HG02610 (cell line): ENCODE measurements around the gene CLIC5.

Source experiments
- ATAC-seq: cut with Tn5 transposase; IDR thresholded peaks from one replicate; pipeline ENCODE4 v1.9.1; 2021; ENCODE audit warnings: mild to moderate bottlenecking, moderate library complexity; ENCODE audit not compliant: unreplicated experiment

CLIC5 gene

DNA sequence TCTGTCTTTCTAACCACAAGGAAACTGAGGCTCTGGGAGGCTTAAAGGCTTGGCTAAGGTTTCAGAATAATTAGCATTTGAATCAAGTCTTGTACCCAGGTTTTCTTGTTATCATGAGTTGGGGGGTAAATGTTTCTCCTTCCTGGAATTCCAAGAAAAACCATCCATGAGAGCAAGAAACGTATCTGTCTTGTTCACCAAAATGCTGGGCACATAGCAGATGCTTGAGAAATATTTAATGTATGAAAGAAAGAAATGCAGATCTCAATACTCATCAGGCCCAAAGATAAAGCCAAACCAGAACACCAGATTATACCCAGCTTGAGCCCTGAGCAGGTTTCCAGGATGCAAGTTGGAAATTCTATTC is 164.6 kb downstream of the CLIC5 start:
- ATAC-seq = no peak

DNA sequence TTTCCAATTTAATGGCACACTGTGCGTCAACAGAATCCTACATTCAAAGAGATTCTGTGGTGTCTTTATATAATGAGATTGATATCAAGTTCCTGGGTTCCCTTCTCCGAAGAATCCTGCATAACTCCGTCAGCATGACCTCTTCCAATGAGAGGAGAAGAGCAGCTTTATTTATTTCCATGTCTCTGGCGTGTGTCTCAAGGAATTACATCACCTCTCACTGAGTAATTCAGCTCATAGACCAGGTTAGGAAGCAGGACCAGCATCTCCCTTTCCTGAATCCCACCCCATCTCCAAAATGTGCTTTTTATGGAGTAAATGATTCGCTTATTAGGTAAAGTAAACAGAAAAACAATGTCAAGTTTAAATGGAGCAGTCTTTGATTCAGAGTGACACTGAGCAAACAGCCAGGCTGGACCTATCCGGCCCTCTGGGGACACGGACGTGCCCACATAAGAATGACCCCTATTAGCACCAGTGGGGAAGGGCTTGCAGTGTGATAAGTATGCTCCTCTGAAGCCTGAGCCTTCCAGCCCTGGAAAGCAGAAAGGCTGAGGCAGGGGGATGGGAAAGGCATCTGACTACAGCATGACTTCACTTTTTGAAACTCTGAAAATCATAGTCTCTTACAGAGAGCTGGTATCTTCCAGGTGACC is 165.2 kb downstream of the CLIC5 start:
- ATAC-seq = no peak

DNA sequence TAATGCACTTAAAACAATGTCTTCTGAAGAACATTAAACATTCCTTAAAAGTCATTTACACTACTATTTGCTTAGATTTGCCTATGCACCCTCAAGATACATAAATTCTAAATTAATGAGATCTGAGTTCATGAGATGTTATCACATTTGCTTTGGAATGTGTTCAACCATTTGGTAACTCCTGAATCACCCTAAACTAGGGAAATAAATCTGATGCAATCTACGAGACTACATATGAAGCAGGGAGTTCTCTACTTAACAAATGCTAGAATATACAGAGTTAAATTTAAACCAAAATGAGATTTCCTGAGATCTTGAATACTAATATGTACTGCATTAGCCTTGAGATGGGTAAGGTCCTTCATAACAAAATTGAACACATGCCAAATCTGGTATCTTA is 170.1 kb downstream of the CLIC5 start:
- ATAC-seq = no peak

DNA sequence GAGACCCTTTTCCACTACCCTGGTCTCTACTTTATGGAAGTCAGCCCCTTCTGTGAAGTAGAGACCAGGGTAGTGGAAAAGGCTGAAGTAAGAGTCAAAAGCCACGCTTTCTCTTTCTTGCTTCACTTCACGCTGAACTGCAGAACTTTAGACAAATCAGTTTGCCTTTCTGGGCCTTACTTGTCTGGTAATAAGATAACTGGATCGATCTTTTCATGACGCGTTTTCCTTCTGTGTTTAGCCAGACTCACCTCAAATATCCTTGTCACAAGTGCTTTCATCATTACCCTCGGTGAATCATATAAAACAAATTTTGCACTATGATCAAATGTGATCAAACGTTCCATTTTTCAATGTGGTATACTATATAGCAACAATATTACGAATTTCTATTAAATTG is 170.7 kb downstream of the CLIC5 start:
- ATAC-seq = no peak

DNA sequence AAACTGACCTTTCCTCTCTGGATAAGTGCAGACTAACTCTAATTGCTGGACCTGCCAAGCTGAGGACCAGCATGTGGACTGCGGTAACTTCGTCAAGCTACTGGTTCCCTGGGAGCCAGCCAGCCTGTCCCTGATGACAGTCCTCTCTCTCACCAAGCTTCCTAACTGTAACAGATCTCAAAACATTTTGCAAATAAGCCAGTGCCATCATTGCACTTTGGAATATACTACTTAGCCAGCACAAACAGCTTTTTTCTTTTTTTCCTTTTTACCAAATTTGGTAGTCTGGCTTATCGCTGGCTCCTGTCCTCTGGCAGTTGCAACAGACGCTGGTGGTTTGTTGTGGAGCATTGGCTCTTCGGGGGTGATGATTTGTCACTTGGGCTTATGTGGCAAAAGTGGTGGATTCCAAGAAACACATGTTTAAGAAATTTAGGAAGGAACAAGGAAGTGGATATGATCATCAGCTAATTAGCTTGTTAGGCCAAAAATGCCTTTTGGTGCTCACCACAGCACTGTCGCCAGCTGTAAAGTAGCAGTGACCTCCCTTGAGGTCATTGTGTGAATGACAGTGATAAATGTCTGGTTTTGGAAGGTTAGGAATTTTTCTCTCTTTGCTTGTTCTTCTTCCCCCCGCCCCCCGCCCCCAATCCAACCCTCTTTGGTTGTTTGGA is 171.7 kb downstream of the CLIC5 start:
- ATAC-seq = no peak

DNA sequence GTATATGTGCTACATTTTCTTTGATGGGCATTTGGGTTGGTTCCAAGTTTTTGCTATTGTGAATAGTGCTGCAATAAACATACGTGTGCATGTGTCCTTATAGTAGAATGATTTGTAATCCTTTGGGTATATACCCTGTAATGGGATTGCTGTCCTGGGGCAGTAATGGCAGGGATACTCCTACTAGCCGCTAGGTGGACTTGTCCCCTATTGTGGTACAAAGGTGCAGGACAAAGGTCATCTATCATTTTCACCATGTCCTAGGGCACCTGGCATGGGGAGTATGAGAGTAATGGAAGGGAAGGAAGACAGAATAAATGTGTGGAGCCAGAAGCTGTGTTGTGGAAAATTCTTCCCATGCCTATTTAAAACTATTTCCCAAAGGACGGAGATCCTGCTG is 174.6 kb downstream of the CLIC5 start:
- ATAC-seq = no peak

DNA sequence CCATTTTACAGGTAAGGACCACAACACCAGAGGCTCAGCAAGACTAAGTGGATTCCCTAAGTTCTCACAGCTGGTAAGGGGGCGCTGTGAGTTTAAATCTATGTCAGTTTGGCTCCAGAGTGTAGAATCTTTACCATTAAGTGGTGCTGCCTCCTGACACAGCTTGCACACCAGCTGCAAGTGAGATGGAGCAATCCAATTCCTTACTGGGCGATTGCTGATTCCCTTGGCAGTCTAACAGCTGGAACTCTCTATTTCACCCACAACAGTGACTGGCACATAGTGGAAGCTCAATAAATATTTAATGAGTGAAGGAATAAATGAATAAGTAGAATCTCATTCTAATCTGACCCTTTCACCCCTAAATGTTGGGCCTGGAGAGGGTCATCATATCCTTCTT is 176.7 kb downstream of the CLIC5 start:
- no peak for ATAC-seq

DNA sequence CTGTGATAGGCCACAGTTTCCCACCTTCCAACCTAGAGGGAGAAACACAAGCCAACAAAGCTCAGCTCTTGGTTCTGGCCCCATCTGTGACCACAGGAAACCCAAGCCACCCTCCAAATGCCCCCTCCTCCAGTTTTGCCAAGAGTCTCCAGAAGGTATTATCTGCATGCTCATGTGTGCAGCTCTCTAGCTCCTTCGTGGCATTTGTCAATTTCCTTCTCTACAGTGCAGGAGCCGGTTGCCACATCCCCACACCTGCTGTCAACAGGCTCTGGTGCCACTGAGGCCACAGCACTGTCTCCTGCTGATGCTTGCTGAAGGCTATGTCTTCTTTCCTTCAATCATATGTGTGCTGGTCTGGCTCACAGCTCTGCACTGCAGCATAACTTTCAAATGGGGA is 177.2 kb downstream of the CLIC5 start:
- no peak for ATAC-seq

DNA sequence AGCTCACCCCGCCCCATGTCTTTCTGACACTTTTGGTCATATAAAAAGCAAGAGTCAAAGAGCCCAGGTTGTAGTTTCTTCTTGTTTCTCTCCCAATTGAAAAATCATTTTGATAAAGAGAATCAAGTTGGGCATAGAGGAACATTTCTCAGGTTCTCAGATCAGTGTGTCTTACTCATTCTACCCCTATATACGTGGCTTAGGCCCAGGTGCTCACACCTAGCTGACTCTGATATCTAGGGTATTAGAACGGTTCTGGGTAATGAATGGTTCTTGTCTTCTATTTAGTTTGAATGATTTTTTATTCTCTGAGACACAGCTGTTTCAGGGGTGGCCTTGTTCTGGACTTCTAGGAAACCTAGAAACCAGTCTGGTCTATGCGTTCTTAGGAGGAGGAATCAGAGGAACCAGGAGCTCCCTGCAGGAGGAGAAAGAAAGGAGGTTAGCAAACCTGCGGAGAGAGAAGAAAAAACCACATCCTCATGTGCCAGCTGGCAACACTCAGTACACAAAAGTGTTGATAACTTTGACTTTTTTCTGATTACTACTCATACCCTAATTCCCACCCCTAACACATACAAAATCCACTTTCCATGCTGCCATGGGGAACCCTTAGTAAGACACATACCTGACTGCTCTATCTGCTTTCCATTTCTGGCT is 178.0 kb downstream of the CLIC5 start:
- ATAC-seq = no peak

DNA sequence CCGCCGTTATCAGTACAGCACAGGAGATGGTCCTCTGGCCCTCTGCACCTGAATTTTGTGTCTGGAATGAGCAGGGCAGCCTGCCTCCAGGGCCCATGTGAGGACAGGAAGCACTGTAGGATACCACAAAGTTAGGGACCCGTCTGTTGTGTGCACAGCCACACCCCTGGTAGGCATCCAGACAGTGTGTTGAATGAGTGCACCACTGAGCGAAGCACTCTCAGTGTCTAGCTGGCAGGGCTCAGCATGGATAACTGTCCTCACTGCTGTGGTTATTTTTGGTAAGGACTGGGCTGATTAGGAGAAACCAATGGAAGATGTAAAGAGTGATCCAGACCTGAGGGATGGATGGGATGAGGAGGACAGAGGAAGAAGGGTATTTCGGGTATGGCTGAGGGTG is 178.7 kb downstream of the CLIC5 start:
- ATAC-seq = no peak

DNA sequence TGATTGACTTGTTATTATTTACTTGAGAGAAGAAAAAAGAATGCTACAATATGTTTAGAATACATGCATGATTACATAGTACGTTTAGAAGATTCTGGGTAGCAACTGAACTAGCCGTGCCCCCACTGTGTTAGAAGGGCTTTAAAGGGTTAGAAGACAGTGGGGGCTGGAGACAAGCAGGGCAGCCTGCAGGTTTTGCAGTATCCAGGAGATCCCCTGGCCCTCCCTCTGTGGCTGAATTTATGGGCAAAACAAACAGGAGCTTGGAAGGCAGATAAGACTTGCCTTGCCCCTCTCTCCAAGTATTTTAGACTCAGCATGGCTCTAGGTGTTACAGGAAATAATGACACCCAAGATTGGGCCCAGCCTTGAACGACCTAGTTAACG is 179.2 kb downstream of the CLIC5 start:
- no peak for ATAC-seq

DNA sequence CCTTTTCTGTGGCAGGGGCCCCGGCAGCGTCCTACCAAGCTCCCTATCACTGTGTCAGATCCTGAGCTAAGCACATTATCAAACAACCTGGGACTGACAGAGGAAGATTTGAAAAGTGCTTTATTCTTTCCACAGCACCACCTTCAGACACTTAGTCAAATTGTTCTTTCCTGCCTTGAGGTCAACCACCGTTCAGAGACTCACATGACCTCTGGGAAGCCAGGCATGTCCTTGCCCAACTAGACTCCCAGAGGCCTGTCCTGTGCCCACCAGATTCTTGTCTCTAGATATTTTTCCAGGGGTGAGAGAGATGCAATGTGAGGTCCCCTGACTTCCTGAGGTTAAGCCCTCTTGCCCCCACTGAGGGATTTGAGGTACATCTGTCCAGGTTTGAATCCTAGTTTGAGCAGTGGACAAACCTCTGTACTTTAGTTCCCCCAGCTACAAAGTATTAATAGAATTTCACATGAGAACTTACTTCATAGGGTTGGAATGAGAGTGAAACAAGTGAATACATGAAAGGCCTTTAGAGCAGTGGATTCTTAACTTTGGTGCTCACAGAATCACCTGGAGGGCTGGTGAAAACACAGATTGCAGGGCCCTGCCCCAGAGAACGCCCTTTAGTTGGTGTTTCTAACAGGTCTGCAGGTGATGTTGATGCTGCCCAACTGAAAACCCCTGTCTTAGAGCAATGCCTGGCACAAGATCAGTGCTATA is 179.8 kb downstream of the CLIC5 start:
- ATAC-seq = peak; percentile 29

DNA sequence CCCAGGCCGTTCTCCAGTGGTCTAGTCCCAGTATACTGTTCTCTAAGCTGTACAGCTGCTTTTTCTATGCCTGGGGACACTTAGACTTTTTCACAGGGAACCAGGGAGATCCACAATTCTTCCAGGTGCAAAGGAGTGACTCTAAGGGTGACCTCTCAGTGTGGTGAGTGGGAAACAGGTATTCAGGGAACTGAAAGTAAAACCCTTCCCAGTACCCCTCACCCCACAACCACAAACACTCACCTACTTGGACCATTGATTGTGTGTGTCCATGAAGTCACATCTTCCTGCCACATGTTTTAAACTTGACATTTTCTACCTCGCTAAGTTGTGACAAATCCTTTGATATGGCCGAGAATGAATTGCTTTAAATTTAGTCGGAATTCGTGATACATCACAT is 183.6 kb downstream of the CLIC5 start:
- ATAC-seq = no peak
